ENCODE measurements around the gene RSPH6A.
"Not testable (repeated sequence)": the region's sequence is repeated elsewhere in the genome, so short reads cannot be mapped to it uniquely, and the experiment has no call there.

The RSPH6A gene

GRCh38 chr19:45809643-45810159, 5.4 kb downstream of the RSPH6A start:
- H3K4me3 ChIP-seq = no peak overlapping the region
- peak overlapping the region in 1 of 21 experiments; percentile 18 for H3K27ac ChIP-seq

DNA sequence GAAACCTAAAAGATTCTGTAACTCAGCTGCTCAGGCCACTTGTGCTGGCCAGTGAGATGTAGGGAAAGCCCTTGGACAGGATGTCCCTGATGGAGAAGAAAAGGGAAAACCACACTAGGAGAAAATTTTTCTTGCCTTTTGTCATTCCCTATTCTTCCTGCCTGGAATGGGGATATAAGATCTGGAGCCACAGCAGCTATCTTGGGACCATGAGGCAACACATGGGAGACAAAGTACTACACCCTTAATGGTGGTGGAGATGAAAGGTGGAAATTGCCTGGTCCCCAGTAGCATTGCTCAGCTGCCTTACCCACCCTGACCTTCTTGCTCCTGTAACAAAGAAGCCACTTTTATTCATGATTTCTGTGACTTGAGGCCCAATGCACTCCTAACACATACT, 9.4 kb downstream of the RSPH6A start:
- H3K27ac ChIP-seq = no peak overlapping the region
- no peak overlapping the region for H3K4me3 ChIP-seq

DNA sequence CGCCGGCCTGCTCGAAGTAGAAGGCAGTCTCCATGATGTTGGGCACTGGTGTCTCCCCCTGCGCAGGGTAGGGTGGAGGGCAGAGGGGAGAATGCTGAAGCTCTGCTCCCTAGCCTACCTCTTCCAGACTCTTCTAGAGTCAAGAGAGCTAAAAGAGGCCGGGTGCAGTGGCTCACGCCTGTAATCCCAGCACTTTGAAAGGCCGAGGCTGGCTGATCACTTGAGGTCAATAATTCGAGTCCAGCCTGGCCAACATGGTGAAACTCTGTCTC, 10.2 kb downstream of the RSPH6A start:
- no peak overlapping the region for H3K27ac ChIP-seq
- H3K4me3 ChIP-seq = no peak overlapping the region

GRCh38 chr19:45804140-45804958, 10.8 kb downstream of the RSPH6A start:
- Histone ChIP-seq H3K27ac (no peak overlapping the region), H3K4me3 (no peak overlapping the region)

DNA sequence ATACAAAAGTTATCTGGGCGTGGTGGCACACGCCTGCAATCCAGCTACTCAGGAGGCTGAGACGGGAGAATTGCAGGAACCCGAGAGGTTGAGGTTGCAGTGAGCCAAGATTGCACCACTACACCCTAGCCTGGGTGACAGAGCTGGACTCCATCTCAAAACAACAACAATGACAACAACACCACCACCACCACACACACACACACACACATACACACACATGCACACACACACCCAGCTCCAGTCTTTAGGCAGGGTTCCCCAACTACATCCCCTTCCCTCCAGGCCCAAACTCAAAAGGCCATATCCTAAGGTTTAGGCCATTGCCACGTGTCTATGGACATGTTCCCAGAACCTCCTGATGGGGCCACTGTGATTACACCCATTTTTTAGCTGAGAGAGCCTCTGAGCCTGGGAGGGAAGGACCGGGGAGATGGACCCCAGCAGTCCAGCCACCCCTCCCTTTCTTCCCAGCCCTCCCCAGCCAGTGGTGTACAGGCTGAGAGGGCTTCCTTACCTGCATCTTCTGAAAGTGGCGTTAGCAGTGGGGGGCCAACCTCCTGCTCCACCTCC, 13.4 kb downstream of the RSPH6A start:
- Histone ChIP-seq H3K27ac (no peak overlapping the region), H3K4me3 (no peak overlapping the region)

DNA sequence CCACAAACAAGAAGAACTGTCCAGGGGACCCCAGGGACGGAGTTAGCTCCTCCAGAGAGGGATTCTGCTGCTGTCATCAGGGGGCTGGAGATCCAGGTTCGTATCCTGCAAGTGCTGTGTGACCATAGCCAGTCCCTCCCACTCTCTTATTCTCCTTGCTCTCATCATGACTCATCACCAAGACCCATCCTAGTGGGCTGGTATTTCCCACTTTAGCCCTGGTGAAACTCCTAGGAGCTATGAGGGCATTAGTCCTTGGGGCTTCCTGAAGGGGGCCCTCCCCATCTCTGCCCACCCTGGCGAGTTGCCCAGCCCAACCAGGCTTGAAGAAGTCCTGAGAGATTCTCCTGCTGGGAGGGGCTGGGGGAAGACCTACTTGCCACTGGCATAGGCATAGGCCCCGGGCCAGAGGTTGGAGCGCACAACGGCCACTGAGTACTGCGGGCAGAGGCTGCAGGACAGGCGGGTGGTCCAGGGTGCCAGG, 15.0 kb downstream of the RSPH6A start:
- H3K27ac ChIP-seq = peak overlapping the region in 4 of 21 experiments; percentile 6 to 45 (median 33)

GRCh38 chr19:45799541-45799940, 15.6 kb downstream of the RSPH6A start:
- not testable (repeated sequence) for H3K4me3 ChIP-seq
- peak overlapping the region in 6 of 21 experiments; percentile 6 to 46 (median 34) for H3K27ac ChIP-seq

More for the DNA sequence above, 15.0 kb downstream of the RSPH6A start:
- no peak overlapping the region for H3K4me3 ChIP-seq

DNA sequence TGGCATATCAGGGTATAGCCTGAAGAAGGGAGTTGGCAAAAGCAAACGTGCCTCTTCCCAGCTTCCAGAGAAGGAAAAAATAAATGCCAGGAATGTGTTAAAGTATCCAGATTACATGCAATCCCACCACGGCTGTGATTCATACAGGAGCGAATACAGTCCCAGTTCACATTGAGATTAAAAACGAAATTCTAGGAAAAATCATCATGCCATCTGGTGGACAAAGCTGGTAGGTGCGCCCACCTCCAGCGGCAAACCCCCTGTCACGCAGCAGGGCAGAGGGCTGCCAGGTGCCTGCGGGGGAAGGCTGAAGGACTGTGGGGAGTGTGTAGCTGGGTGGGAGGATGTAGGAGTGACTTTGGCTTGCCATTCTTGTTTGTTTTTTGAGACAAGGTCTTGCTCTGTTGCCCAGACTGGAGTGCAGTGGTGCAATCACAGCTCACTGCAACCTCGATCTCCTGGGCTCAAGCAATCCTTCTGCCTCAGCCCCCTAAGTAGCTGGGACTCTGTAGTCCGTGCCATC, 16.1 kb downstream of the RSPH6A start:
- peak overlapping the region in 6 of 21 experiments; percentile 6 to 46 (median 34) for H3K27ac ChIP-seq
- no peak overlapping the region for H3K4me3 ChIP-seq

GRCh38 chr19:45794627-45795026, 20.5 kb downstream of the RSPH6A start:
- no peak overlapping the region for H3K27ac ChIP-seq
- no peak overlapping the region for H3K4me3 ChIP-seq

DNA sequence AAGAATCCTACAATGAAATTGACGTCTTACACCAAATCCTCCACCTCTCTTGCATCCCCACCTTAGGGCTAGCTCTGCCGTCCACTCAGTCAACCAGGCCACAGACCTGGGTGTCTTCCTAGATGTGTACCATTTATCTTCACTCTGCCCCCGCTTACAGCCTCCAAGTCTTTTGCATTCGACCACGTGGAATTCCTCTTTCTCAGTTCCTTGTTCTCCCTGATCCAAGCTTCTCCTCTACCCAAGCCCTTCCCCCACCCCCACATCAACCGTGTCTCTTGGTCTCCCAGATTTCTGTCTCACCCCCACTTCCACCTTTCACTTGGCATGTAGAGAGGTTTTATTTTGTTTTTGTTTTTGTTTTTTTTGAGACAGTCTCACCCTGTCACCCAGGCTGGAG, 21.2 kb downstream of the RSPH6A start:
- Histone ChIP-seq H3K27ac (no peak overlapping the region), H3K4me3 (no peak overlapping the region)

DNA sequence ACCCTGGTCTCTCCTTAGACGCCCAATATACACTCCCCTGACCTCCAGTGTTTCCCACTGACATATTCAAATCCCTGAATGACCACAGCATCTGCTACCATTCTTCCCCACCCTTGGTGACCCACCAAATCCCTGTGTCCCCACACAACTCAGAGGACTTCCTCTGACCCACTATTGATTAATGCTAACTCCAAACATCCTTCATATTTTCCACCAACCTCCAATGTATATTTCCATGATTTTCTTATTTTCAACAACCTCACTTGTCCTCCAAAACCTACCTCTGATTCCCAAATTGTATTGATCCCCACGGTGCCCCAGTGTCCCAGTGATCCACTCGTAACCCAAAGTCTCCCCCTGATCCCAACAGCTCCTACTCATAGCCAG, 21.9 kb downstream of the RSPH6A start:
- Histone ChIP-seq H3K4me3 (peak overlapping the region in 3 of 7 experiments; percentile 58 to 82 (median 66)), H3K27ac (peak overlapping the region in 1 of 21 experiments; percentile 4)

GRCh38 chr19:45792470-45793177, 22.5 kb downstream of the RSPH6A start, which contains the start of gene DMWD:
TSS of gene DMWD (minus strand) at chr19:45792845. CDS start at chr19:45792756, 89 bp downstream.
- peak within 1 kb of the TSS; percentile 48 to 82 (median 58) for H3K4me3 ChIP-seq
- peak within 1 kb of the TSS in 20 of 21 experiments; percentile 53 to 89 (median 75) for H3K27ac ChIP-seq

- Histone ChIP-seq H3K27ac (peak overlapping the region in 19 of 21 experiments; percentile 3 to 89 (median 74)), H3K4me3 (peak overlapping the region; percentile 48 to 82 (median 58))
These were observed 23.2 kb downstream of the RSPH6A start for GRCh38 chr19:45791744-45792469.

GRCh38 chr19:45790942-45791341, 24.2 kb downstream of the RSPH6A start:
- Histone ChIP-seq H3K4me3 (peak overlapping the region in 1 of 7 experiments; percentile 56), H3K27ac (no peak overlapping the region)

GRCh38 chr19:45789035-45789786, 25.9 kb downstream of the RSPH6A start:
- Histone ChIP-seq H3K27ac (no peak overlapping the region), H3K4me3 (no peak overlapping the region)

DNA sequence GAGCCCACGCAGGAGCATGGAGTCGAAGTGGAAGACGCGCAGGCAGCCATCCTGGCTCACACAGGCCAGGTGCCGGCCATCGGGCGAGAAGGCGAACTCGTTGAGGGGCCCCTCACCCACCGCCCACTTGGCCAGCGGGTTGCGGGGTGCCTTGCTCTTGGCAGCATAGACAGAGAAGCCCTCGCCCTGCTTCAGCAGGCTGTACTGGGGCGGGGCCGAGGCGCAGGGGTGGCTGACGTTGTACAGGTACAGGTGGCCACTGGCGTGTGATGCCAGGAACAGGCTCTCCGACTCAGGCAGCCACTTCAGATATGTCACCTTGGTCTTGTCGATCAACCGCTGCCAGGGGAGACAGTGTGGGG, 28.6 kb downstream of the RSPH6A start:
- no peak overlapping the region for H3K27ac ChIP-seq

GRCh38 chr19:45785781-45786532, 29.2 kb downstream of the RSPH6A start:
- Histone ChIP-seq H3K27ac (peak overlapping the region in 7 of 21 experiments; percentile 13 to 84 (median 61)), H3K4me3 (no peak overlapping the region)

More for the DNA sequence above, 28.6 kb downstream of the RSPH6A start:
- no peak overlapping the region for H3K4me3 ChIP-seq

- peak overlapping the region in 13 of 21 experiments; percentile 13 to 84 (median 70) for H3K27ac ChIP-seq
- no peak overlapping the region for H3K4me3 ChIP-seq
These were observed 30.0 kb downstream of the RSPH6A start for GRCh38 chr19:45785097-45785496.

All from skin epidermis (tissue), 12 donors.